HepG2 (cell line): Measurements from ENCODE around the gene ZDHHC19. TPM values are rescaled to one million over a fixed set of nuclear protein-coding genes. Genes with fewer than 3 reads are reported as not detected.

ENCODE experiments used
- ATAC-seq: fragments of 200-7000 bp; cut with Tn5 transposase; 3 replicates; pipeline ENCODE4 v1.9.1; 2020; ENCODE audit warnings: mild to moderate bottlenecking, moderate library complexity
- BruUV-seq: library from RNA; stranded (reverse); fragments of 400-500 nt; replicated peaks from 2 replicates; lab custom pipeline; 2021; lab: Mats Ljungman, UMichigan
- CTCF ChIA-PET: fragments of 300-600 bp; formaldehyde crosslinking; extraction: SDS; loops from one replicate; lab custom pipeline; 2021; ENCODE audit warnings: low total read pairs, inconsistent platforms, low intra/inter-chr PET ratio; lab: Yijun Ruan, JAX
- POLR2A ChIA-PET: fragments of 350-600 bp; sonication (Branson Sonifier 250); formaldehyde crosslinking; loops from one replicate; lab custom pipeline; 2020; ENCODE audit warnings: antibody characterized with exemption, inconsistent platforms; lab: Yijun Ruan, JAX
- DNase-seq: peaks from one replicate; pipeline ENCODE4 v3.0.0-alpha.2; 2015; ENCODE audit warnings: low spot score
- FAIRE-seq: peaks from 3 replicates; lab custom pipeline; 2011; peaks lifted over from hg19 to GRCh38; lab: Jason Lieb, UNC
- H2AFZ ChIP-seq: one replicate; pipeline ENCODE4 v1.6.1; 2011; ENCODE audit warnings: low read length, inconsistent platforms
- H3K27ac ChIP-seq: fragments of 300-600 bp; 3 replicates; pipeline ENCODE4 v1.8.0; 2011; ENCODE audit warnings: mixed run types, mild to moderate bottlenecking, mixed read lengths, low read length, inconsistent platforms; ENCODE audit not compliant: insufficient read depth; ENCODE audit errors: extremely low read length
- H3K27me3 ChIP-seq, 2 experiments: fragments of 200-600 bp in 1 of 2; 2 replicates in 1 of 2; 3 replicates in 1 of 2; pipeline versions ENCODE4 v1.6.0 to v1.8.0; 2011; ENCODE audit warnings: low read length in 2 of 2, mild to moderate bottlenecking in 2 of 2, moderate library complexity in 2 of 2, inconsistent platforms in 1 of 2; ENCODE audit not compliant: insufficient read depth in 2 of 2, control insufficient read depth in 1 of 2
- H3K36me3 ChIP-seq, 2 experiments: fragments of 200-600 bp in 1 of 2; replicated peaks in 1 of 2; 2 replicates in 1 of 2; 3 replicates in 1 of 2; pipeline versions ENCODE4 v1.5.1 to v1.8.0; 2011; ENCODE audit warnings: low read length in 2 of 2, inconsistent platforms in 1 of 2; ENCODE audit not compliant: insufficient read depth in 2 of 2, control insufficient read depth in 1 of 2
- H3K4me1 ChIP-seq: 2 replicates; pipeline ENCODE4 v1.5.1; 2012; ENCODE audit warnings: low read length, inconsistent platforms; ENCODE audit not compliant: insufficient read depth
- H3K4me2 ChIP-seq: 2 replicates; pipeline ENCODE4 v1.6.0; 2011; ENCODE audit warnings: low read depth, low read length, inconsistent platforms
- H3K4me3 ChIP-seq, 3 experiments: fragments of 200-600 bp in 1 of 3; sonication (generic), shearing (Covaris generic) in 1 of 3; replicated peaks in 1 of 3; 2 replicates each; pipeline ENCODE4 v1.5.1; 2011 to 2016; ENCODE audit warnings: low read length in 3 of 3, inconsistent platforms in 2 of 3, low read depth in 2 of 3, mild to moderate bottlenecking in 2 of 3, control low read depth in 1 of 3, mixed read lengths in 1 of 3; ENCODE audit not compliant: insufficient read depth in 1 of 3
- H3K79me2 ChIP-seq: one replicate; pipeline ENCODE4 v1.6.1; 2011; ENCODE audit warnings: low read length, inconsistent platforms; ENCODE audit not compliant: insufficient read depth
- H3K9ac ChIP-seq: 2 replicates; pipeline ENCODE4 v1.6.0; 2011; ENCODE audit warnings: mild to moderate bottlenecking, low read depth, low read length, inconsistent platforms; ENCODE audit not compliant: insufficient read depth
- H3K9me3 ChIP-seq: 2 replicates; pipeline ENCODE4 v1.5.1; 2012; ENCODE audit warnings: mild to moderate bottlenecking, low read length
- H4K20me1 ChIP-seq: 2 replicates; pipeline ENCODE4 v1.6.0; 2011; ENCODE audit warnings: inconsistent platforms, mild to moderate bottlenecking, low read length, moderate library complexity; ENCODE audit not compliant: insufficient read depth
- BCL3 ChIP-seq: sonication (generic); formaldehyde crosslinking; IDR thresholded peaks from 2 replicates; pipeline ENCODE4 v1.5.1; 2020; ENCODE audit warnings: mild to moderate bottlenecking, missing genetic modification reagents, moderate library complexity
- EEA1 ChIP-seq: sonication (generic); formaldehyde crosslinking; IDR thresholded peaks from 2 replicates; pipeline ENCODE4 v1.5.1; 2020; ENCODE audit warnings: mild to moderate bottlenecking, missing genetic modification reagents, borderline replicate concordance
- MXD3 ChIP-seq: IDR thresholded peaks from 2 replicates; pipeline ENCODE4 v1.6.1; 2016; ENCODE audit warnings: mild to moderate bottlenecking, missing biosample characterization, missing genetic modification reagents
- PBX3 ChIP-seq: sonication (generic); formaldehyde crosslinking; IDR thresholded peaks from 2 replicates; pipeline ENCODE4 v1.8.1; 2023; ENCODE audit warnings: missing genetic modification reagents, inconsistent platforms, borderline replicate concordance
- SOX5 ChIP-seq: IDR thresholded peaks from 2 replicates; pipeline ENCODE4 v1.6.1; 2016; ENCODE audit warnings: borderline replicate concordance
- TOE1 ChIP-seq: sonication (generic); formaldehyde crosslinking; IDR thresholded peaks from 2 replicates; pipeline ENCODE4 v1.4.0; 2020; ENCODE audit warnings: mild to moderate bottlenecking, missing genetic modification reagents
- ZZZ3 ChIP-seq: sonication (generic); formaldehyde crosslinking; IDR thresholded peaks from 2 replicates; pipeline ENCODE4 v1.4.0; 2020; ENCODE audit warnings: missing genetic modification reagents, mild to moderate bottlenecking, borderline replicate concordance
- WGBS: methylation state at CpG from one replicate; pipeline ENCODE4 v1.1.6; 2017; ENCODE audit warnings: low lambda C conversion rate; 5-methylcytosine and 5-hydroxymethylcytosine counted together
- in situ Hi-C: cut with HindIII; loops from 2 replicates; pipeline ENCODE4 v1.10.0; 2017; ENCODE audit warnings: low pct_unique_long_range_greater_than_20kb; ENCODE audit not compliant: extremely low pct_ligation_motif_present
- intact Hi-C: fragments of 100-400 bp; cut with micrococcal nuclease; formaldehyde crosslinking; loops from one replicate; pipeline ENCODE4 v1.10.0; 2022; ENCODE audit not compliant: unreplicated experiment
- polyA plus RNA-seq, 8 experiments: library from polyadenylated mRNA; depleted of rRNA in 3 of 8; stranded (reverse) in 7 of 8; unstranded in 1 of 8; fragments of >200 nt; fragmentation: Illumina TruSeq in 4 of 8; extraction: Trizol in 4 of 8; gene quantifications; 2 replicates each; pipeline versions ENCODE4 v1.2.1 to v1.2.3, GENCODE V29; 2011 to 2016; ENCODE audit warnings: low read depth in 4 of 8, missing spikeins in 1 of 8, mixed read lengths in 1 of 8; ENCODE audit not compliant: insufficient read depth in 1 of 8
- total RNA-seq, 5 experiments: library from RNA; depleted of rRNA; stranded (reverse); fragments of >200 nt; fragmentation: Illumina TruSeq; extraction: Trizol; gene quantifications; 2 replicates each; pipeline ENCODE4 v1.2.3, GENCODE V29; 2016; ENCODE audit warnings: low read depth in 1 of 5

ZDHHC19 gene
- total and polyA plus RNA-seq, 2 of the 13 experiments (the other 11 are each of a cell fraction or from before 2014, with no cell fraction given), result 0.22 to 0.53 TPM

- H3K27me3 ChIP-seq, result no peaks in the 10 kb centered on the region
- WGBS, result 88% methylated on average over 12 of the region's 12 CpGs
- H3K4me1 ChIP-seq, result peaks cover 4% of the 10 kb centered on the region
- no peak overlapping the region for H3K4me3 ChIP-seq
- CTCF ChIA-PET, result no interaction called here
- no peak overlapping the region for H3K27ac ChIP-seq
- H3K9ac ChIP-seq, result no peak overlapping the region
- BruUV-seq, result no TSS peak
- no peaks in the 10 kb centered on the region for H3K9me3 ChIP-seq
- TF ChIP-seq BCL3 (CRISPR knock-in tag) (no peak), ZZZ3 (CRISPR knock-in tag) (no peak), SOX5 (CRISPR knock-in tag) (no peak), MXD3 (CRISPR knock-in tag) (no peak), EEA1 (CRISPR knock-in tag) (no peak), TOE1 (CRISPR knock-in tag) (no peak), PBX3 (CRISPR knock-in tag) (no peak)
- TF ChIP-seq, all 625 proteins: peak for 0
- Histone ChIP-seq H2AFZ (no peak overlapping the region), H3K36me3 (peaks cover 2 to 32% of the 10 kb centered on the region in 2 experiments), H4K20me1 (no peaks in the 10 kb centered on the region), H3K79me2 (no peaks in the 10 kb centered on the region), H3K4me2 (no peak overlapping the region)
- in situ Hi-C loops, result no loop called here
- FAIRE-seq (no peak), DNase-seq (no peak), ATAC-seq (no peak)
- intact Hi-C loops, result no loop called here
- POLR2A ChIA-PET, result no interaction called here
Measured at GRCh38 chr3:196235452-196236122, 24.4 kb upstream of the ZDHHC19 start.
